HCT116 (cell line): ENCODE results near the gene MTHFD2. TPM values are rescaled to one million over a fixed set of nuclear protein-coding genes. Genes with fewer than 3 reads are reported as not detected.
"Not testable (repeated sequence)": the region's sequence is repeated elsewhere in the genome, so short reads cannot be mapped to it uniquely, and the experiment has no call there.

ENCODE experiments used
- ATAC-seq: fragments of 200-7000 bp; cut with Tn5 transposase; 2 replicates; pipeline ENCODE4 v1.9.1; 2020; ENCODE audit warnings: mild to moderate bottlenecking, moderate library complexity
- BruUV-seq: library from RNA; stranded (reverse); fragments of 400-500 nt; replicated peaks from 2 replicates; lab custom pipeline; 2021; lab: Mats Ljungman, UMichigan
- CTCF ChIA-PET: fragments of 300-600 bp; sonication (Branson Sonifier 250); formaldehyde crosslinking; loops from one replicate; lab custom pipeline; 2021; ENCODE audit warnings: antibody characterized with exemption; lab: Charles Lee
- POLR2A ChIA-PET: fragments of 300-600, 350-600 bp; sonication (Branson Sonifier 250); formaldehyde crosslinking; loops from one replicate; lab custom pipeline; 2021; ENCODE audit warnings: antibody characterized with exemption; lab: Charles Lee
- RAD21 ChIA-PET, 2 experiments: fragments of 300-600 bp; sonication (Branson Sonifier 250); formaldehyde crosslinking; loops; one replicate each; lab custom pipeline; 2023; ENCODE audit warnings: low total read pairs in 2 of 2; ENCODE audit not compliant: uncharacterized antibody in 2 of 2, unreplicated experiment in 2 of 2, low non-redundant PET in 1 of 2; lab: Charles Lee
- DNase-seq: peaks from one replicate; pipeline ENCODE4 v3.0.0-alpha.2; 2010; ENCODE audit warnings: low read depth, low spot score
- H2AFZ ChIP-seq: fragments of 200-600 bp; shearing (Covaris generic), sonication (generic); 2 replicates; pipeline ENCODE4 v1.6.1; 2017; ENCODE audit warnings: low read depth, mixed run types, mixed read lengths, antibody characterized with exemption, low read length; ENCODE audit not compliant: poor library complexity, severe bottlenecking
- H3K27ac ChIP-seq: 2 replicates; pipeline ENCODE4 v1.5.1; 2012; ENCODE audit warnings: low read depth, low read length
- H3K27me3 ChIP-seq: fragments of 200-600 bp; sonication (generic); 2 replicates; pipeline ENCODE4 v1.6.1; 2016; ENCODE audit warnings: mixed run types, low read length, mixed read lengths; ENCODE audit not compliant: insufficient read depth
- H3K36me3 ChIP-seq, 2 experiments: fragments of 200-500 bp in 1 of 2; fragments of 200-600 bp in 1 of 2; sonication (Bioruptor generic) in 1 of 2; sonication (generic) in 1 of 2; 2 replicates each; pipeline versions ENCODE4 v1.5.1 to v1.6.1; 2014 to 2016; ENCODE audit warnings: low read length in 2 of 2, inconsistent platforms in 1 of 2, mixed read lengths in 1 of 2, mixed run types in 1 of 2; ENCODE audit not compliant: insufficient read depth in 2 of 2, control insufficient read depth in 1 of 2
- H3K4me1 ChIP-seq, 2 experiments: fragments of 200-600 bp in 1 of 2; sonication (generic) in 1 of 2; 2 replicates each; pipeline versions ENCODE4 v1.5.1 to v1.6.1; 2012 to 2017; ENCODE audit warnings: low read length in 2 of 2, inconsistent platforms in 1 of 2, mild to moderate bottlenecking in 1 of 2, mixed read lengths in 1 of 2, mixed run types in 1 of 2, moderate library complexity in 1 of 2; ENCODE audit not compliant: insufficient read depth in 2 of 2, control insufficient read depth in 1 of 2
- H3K4me2 ChIP-seq: fragments of 200-600 bp; sonication (generic); 2 replicates; pipeline ENCODE4 v1.6.1; 2017; ENCODE audit warnings: mixed run types, low read length, mixed read lengths
- H3K4me3 ChIP-seq, 2 experiments: fragments of 200-600 bp in 1 of 2; sonication (generic) in 1 of 2; replicated peaks in 1 of 2; 2 replicates each; pipeline ENCODE4 v1.5.1; 2011 to 2016; ENCODE audit warnings: low read length in 2 of 2, control low read depth in 1 of 2, low read depth in 1 of 2, mild to moderate bottlenecking in 1 of 2, mixed read lengths in 1 of 2, mixed run types in 1 of 2
- H3K79me2 ChIP-seq: fragments of 200-600 bp; sonication (generic); 2 replicates; pipeline ENCODE4 v1.6.1; 2017; ENCODE audit warnings: mild to moderate bottlenecking, mixed run types, low read length, moderate library complexity, mixed read lengths; ENCODE audit not compliant: insufficient read depth
- H3K9ac ChIP-seq: fragments of 200-600 bp; sonication (generic); 2 replicates; pipeline ENCODE4 v1.6.1; 2016; ENCODE audit warnings: low read length, mixed read lengths
- H3K9me2 ChIP-seq: fragments of 200-600 bp; sonication (generic), shearing (Covaris generic); 2 replicates; pipeline ENCODE4 v1.6.1; 2017; ENCODE audit warnings: mixed run types, mild to moderate bottlenecking, moderate library complexity; ENCODE audit not compliant: insufficient read depth
- H3K9me3 ChIP-seq, 2 experiments: fragments of 200-500 bp in 1 of 2; fragments of 200-600 bp in 1 of 2; sonication (Bioruptor generic) in 1 of 2; sonication (generic) in 1 of 2; 2 replicates each; pipeline ENCODE4 v1.6.1; 2014 to 2017; ENCODE audit warnings: low read length in 2 of 2, mixed read lengths in 2 of 2, inconsistent platforms in 1 of 2, low read depth in 1 of 2, mild to moderate bottlenecking in 1 of 2, mixed run types in 1 of 2, moderate library complexity in 1 of 2; ENCODE audit not compliant: control insufficient read depth in 1 of 2, insufficient read depth in 1 of 2
- H4K20me1 ChIP-seq: fragments of 200-600 bp; sonication (generic), shearing (Covaris generic); 2 replicates; pipeline ENCODE4 v1.6.1; 2017; ENCODE audit warnings: mixed run types, mild to moderate bottlenecking, moderate library complexity; ENCODE audit not compliant: insufficient read depth
- ATF3 ChIP-seq: IDR thresholded peaks from 2 replicates; pipeline ENCODE4 v1.6.1; 2012
- CBX3 ChIP-seq: IDR thresholded peaks from 2 replicates; pipeline ENCODE4 v1.6.1; 2012; ENCODE audit warnings: low read depth
- CEBPB ChIP-seq: IDR thresholded peaks from 2 replicates; pipeline ENCODE4 v1.6.1; 2012; ENCODE audit warnings: low read depth
- CTCF ChIP-seq, 3 experiments: fragments of 200-600 bp in 1 of 3; sonication (generic) in 1 of 3; IDR thresholded peaks in 2 of 3; conservative IDR thresholded peaks in 1 of 3; 2 replicates each; pipeline ENCODE4 v1.5.1; 2012 to 2017; ENCODE audit warnings: low read depth in 2 of 3, low read length in 2 of 3, antibody characterized with exemption in 1 of 3, borderline replicate concordance in 1 of 3, control low read depth in 1 of 3, mild to moderate bottlenecking in 1 of 3, mixed read lengths in 1 of 3, mixed run types in 1 of 3, moderate library complexity in 1 of 3; ENCODE audit not compliant: insufficient read depth in 1 of 3
- ELF1 ChIP-seq: IDR thresholded peaks from 2 replicates; pipeline ENCODE4 v1.6.1; 2012; ENCODE audit warnings: low read depth, borderline replicate concordance
- EZH2 ChIP-seq: fragments of 200-600 bp; sonication (generic); IDR thresholded peaks from 2 replicates; pipeline ENCODE4 v1.6.1; 2017; ENCODE audit warnings: antibody characterized with exemption, mixed run types
- EZH2phosphoT487 ChIP-seq: fragments of 200-600 bp; IDR thresholded peaks from 2 replicates; pipeline ENCODE4 v1.6.1; 2018; ENCODE audit warnings: antibody characterized with exemption, borderline replicate concordance
- JUND ChIP-seq: IDR thresholded peaks from 2 replicates; pipeline ENCODE4 v1.6.1; 2012
- POLR2A ChIP-seq: IDR thresholded peaks from 2 replicates; pipeline ENCODE4 v1.7.0; 2011; ENCODE audit warnings: borderline replicate concordance; ENCODE audit not compliant: insufficient read depth, insufficient read length; ENCODE audit errors: extremely low read depth
- RAD21 ChIP-seq: IDR thresholded peaks from 2 replicates; pipeline ENCODE4 v1.6.1; 2012; ENCODE audit warnings: low read depth, mild to moderate bottlenecking
- REST ChIP-seq: IDR thresholded peaks from 2 replicates; pipeline ENCODE4 v1.6.1; 2012; ENCODE audit warnings: low read depth
- SIN3A ChIP-seq: IDR thresholded peaks from 2 replicates; pipeline ENCODE4 v1.6.1; 2012; ENCODE audit warnings: low read depth
- SP1 ChIP-seq: IDR thresholded peaks from 2 replicates; pipeline ENCODE4 v1.6.1; 2012; ENCODE audit warnings: low read depth
- SRF ChIP-seq: IDR thresholded peaks from 2 replicates; pipeline ENCODE4 v1.6.1; 2012; ENCODE audit warnings: low read depth
- ZFX ChIP-seq: fragments of 450-650 bp; IDR thresholded peaks from 2 replicates; pipeline ENCODE4 v1.6.1; 2017
- ZNF274 ChIP-seq: fragments of 200-500 bp; sonication (Bioruptor generic); IDR thresholded peaks from 2 replicates; pipeline ENCODE4 v1.6.1; 2014; ENCODE audit warnings: mild to moderate bottlenecking, low read depth, low read length, inconsistent platforms
- intact Hi-C: fragments of 100-400 bp; cut with micrococcal nuclease; formaldehyde crosslinking; loops from 2 replicates; pipeline ENCODE4 v1.10.0; 2022
- total RNA-seq: library from RNA; stranded (reverse); gene quantifications from one replicate; pipeline ENCODE4 v1.2.1, GENCODE V29; 2021; ENCODE audit not compliant: unreplicated experiment

MTHFD2 gene
- total RNA-seq, 1 experiment from 2014 or later, result 445 TPM

DNA sequence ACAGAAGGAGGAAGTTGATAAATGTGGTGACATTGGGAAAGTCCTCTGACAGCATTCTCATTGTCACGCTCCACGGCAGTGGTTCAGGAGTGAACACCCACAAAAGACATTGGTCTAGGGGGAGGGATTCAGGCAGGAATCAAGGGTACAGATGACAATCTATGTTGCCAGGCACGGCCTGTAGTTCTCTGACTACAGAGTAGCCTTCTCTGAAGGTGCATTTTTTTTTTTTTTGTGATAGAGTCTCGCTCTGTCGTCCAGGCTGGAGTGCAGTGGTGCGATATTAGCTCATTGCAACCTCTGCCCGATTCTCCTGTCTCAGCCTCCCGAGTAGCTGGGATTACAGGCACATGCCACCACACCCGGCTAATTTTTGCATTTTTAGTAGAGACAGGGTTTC lies 12.4 kb upstream of the MTHFD2 start:
- intact Hi-C loops, result no loop called here
- no peaks in the 10 kb centered on the region for H4K20me1 ChIP-seq
- peaks cover 12 to 18% of the 10 kb centered on the region in 2 experiments for H3K4me1 ChIP-seq
- no peak for DNase-seq
- no peaks in the 10 kb centered on the region for H3K36me3 ChIP-seq
- no peak for ATAC-seq
- H3K9ac ChIP-seq, result no peak overlapping the region
- H2AFZ ChIP-seq, result no peak overlapping the region
- no peak overlapping the region for H3K4me3 ChIP-seq
- H3K27me3 ChIP-seq, result no peaks in the 10 kb centered on the region
- no peak overlapping the region for H3K4me2 ChIP-seq
- ChIA-PET RAD21 (no interaction called here), POLR2A (no interaction called here), CTCF (no interaction called here)
- no peaks in the 10 kb centered on the region for H3K79me2 ChIP-seq
- H3K9me3 ChIP-seq, result no peaks in the 10 kb centered on the region
- H3K9me2 ChIP-seq, result no peaks in the 10 kb centered on the region
- no TSS peak for BruUV-seq
- TF ChIP-seq EZH2phosphoT487 (no peak), SRF (no peak), EZH2 (no peak), REST (no peak), SP1 (no peak), SIN3A (no peak), ZNF274 (no peak), CBX3 (no peak), POLR2A (no peak), ZFX (no peak), CEBPB (no peak), JUND (no peak), CTCF (IDR thresholded peaks at IDR 0.05 in 2 of 3, conservative IDR thresholded peaks at IDR 0.05 in 1 of 3; ENCODE audit: borderline replicate concordance in 1 of 3, insufficient read depth in 1 of 3, low read depth in 2 of 3, low read length in 2 of 3) (no peak), ATF3 (no peak), ELF1 (no peak), RAD21 (no peak)
- no peak overlapping the region for H3K27ac ChIP-seq

GRCh38 chr2:74186706-74187105 lies 11.7 kb upstream of the MTHFD2 start:
- ATAC-seq, H3K9me2 ChIP-seq, H4K20me1 ChIP-seq, H2AFZ ChIP-seq, H3K27me3 ChIP-seq, POLR2A ChIA-PET, H3K79me2 ChIP-seq, RAD21 ChIA-PET, DNase-seq, H3K4me3 ChIP-seq, H3K4me2 ChIP-seq, intact Hi-C loops, CTCF ChIA-PET, H3K9me3 ChIP-seq, BruUV-seq, H3K27ac ChIP-seq, H3K36me3 ChIP-seq, H3K9ac ChIP-seq: not testable (repeated sequence)
- peaks cover 12 to 17% of the 10 kb centered on the region in 2 experiments for H3K4me1 ChIP-seq
